SU-DHL-6 (cell line): ENCODE results near the gene FAM156B.
"Not testable (repeated sequence)": the region's sequence is repeated elsewhere in the genome, so short reads cannot be mapped to it uniquely, and the experiment has no call there.

Experiments
- EZH2phosphoT487 ChIP-seq: fragments of 200-600 bp; sonication (generic), shearing (Covaris generic); conservative IDR thresholded peaks from 2 replicates; pipeline ENCODE4 v1.6.1; 2018; ENCODE audit warnings: mild to moderate bottlenecking, antibody characterized with exemption, low read length, moderate library complexity, mixed read lengths
- TF ChIP-seq, protein P1 (sequence below): fragments of 200-600 bp; sonication (generic); IDR thresholded peaks from one replicate; pipeline ENCODE4 v1.5.1; 2017; ENCODE audit warnings: antibody characterized with exemption, mild to moderate bottlenecking, low read length, moderate library complexity; ENCODE audit not compliant: insufficient read depth, poor library complexity, severe bottlenecking

DNA sequence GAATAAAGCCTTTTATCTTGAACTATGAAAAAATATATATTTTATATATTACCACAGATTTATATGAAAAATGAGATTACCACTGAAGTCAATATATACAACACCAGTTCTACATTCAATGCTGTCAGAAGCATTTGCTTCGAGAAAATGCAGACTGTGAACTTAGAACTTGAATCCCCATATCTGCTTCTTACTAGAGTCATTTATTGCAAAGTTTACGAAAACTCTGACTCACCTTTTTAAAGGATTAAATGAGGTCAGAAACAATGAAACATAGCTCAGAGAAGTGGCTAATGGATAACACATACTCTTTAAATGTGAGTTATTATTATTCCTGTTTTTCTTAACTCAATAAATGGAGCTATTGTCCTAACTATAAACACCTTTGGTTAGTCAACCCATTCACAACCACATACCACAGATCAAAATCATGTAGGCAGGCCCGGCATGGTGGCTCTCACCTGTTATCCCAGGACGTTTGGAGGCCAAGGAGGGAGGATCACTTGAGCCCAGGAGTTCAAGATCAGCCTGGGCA is 40.1 kb upstream of the FAM156B start:
- TF ChIP-seq, protein P1, sequence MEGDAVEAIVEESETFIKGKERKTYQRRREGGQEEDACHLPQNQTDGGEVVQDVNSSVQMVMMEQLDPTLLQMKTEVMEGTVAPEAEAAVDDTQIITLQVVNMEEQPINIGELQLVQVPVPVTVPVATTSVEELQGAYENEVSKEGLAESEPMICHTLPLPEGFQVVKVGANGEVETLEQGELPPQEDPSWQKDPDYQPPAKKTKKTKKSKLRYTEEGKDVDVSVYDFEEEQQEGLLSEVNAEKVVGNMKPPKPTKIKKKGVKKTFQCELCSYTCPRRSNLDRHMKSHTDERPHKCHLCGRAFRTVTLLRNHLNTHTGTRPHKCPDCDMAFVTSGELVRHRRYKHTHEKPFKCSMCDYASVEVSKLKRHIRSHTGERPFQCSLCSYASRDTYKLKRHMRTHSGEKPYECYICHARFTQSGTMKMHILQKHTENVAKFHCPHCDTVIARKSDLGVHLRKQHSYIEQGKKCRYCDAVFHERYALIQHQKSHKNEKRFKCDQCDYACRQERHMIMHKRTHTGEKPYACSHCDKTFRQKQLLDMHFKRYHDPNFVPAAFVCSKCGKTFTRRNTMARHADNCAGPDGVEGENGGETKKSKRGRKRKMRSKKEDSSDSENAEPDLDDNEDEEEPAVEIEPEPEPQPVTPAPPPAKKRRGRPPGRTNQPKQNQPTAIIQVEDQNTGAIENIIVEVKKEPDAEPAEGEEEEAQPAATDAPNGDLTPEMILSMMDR, result not testable (repeated sequence)
- not testable (repeated sequence) for TF ChIP-seq EZH2phosphoT487
